Cardiac muscle cell (in vitro differentiated cells and primary cell): ENCODE measurements around the gene IFT88. TPM values are rescaled to one million over a fixed set of nuclear protein-coding genes. Genes with fewer than 3 reads are reported as not detected.

ENCODE experiments used
- DNase-seq, 2 donors: peaks; one replicate each; pipeline versions ENCODE4 v3.0.0 to v3.0.0-alpha.2; 2010 to 2017; ENCODE audit warnings: low read depth in 1 of 2, low spot score in 1 of 2
- H3K27ac ChIP-seq: fragments of 200-600 bp; sonication (generic); 2 replicates; pipeline ENCODE4 v1.5.1; 2016
- H3K27me3 ChIP-seq: fragments of 200-600 bp; sonication (generic); 2 replicates; pipeline ENCODE4 v1.6.0; 2016; ENCODE audit warnings: control low read depth
- H3K36me3 ChIP-seq: fragments of 200-600 bp; sonication (generic); 2 replicates; pipeline ENCODE4 v1.5.1; 2016; ENCODE audit warnings: control low read depth
- H3K4me1 ChIP-seq: fragments of 200-600 bp; sonication (generic); 2 replicates; pipeline ENCODE4 v1.8.1; 2017; ENCODE audit warnings: low read depth, mild to moderate bottlenecking, mixed run types
- H3K4me3 ChIP-seq: fragments of 200-600 bp; sonication (generic); 2 replicates; pipeline ENCODE4 v1.5.1; 2016; ENCODE audit warnings: mild to moderate bottlenecking
- H3K9me3 ChIP-seq: fragments of 200-600 bp; sonication (generic); 2 replicates; pipeline ENCODE4 v1.5.1; 2017; ENCODE audit warnings: low read depth, mild to moderate bottlenecking, control low read depth
- CTCF ChIP-seq: IDR thresholded peaks from 2 replicates; pipeline ENCODE4 v1.5.1; 2012; ENCODE audit warnings: low read depth, mild to moderate bottlenecking, low read length
- polyA plus RNA-seq: library from polyadenylated mRNA; unstranded; fragments of >200 nt; fragmentation: Nextera tagmentation; extraction: Ambion mirVana; gene quantifications from 2 replicates; pipeline ENCODE4 v1.2.1, GENCODE V29; 2016
- total RNA-seq: library from RNA; depleted of rRNA; stranded (reverse); fragments of >200 nt; gene quantifications from 2 replicates; pipeline ENCODE4 v1.2.3, GENCODE V29; 2016

Gene IFT88
- total RNA-seq (10.1 and 18.6 TPM in 2 replicates), polyA plus RNA-seq (15.7 and 18.2 TPM in 2 replicates)

- Histone ChIP-seq H3K4me1 (peaks cover 10% of the 10 kb centered on the region), H3K27me3 (no peaks in the 10 kb centered on the region), H3K36me3 (no peaks in the 10 kb centered on the region), H3K4me3 (peak within 1 kb of the TSS; percentile 71), H3K27ac (peak within 1 kb of the TSS; percentile 95), H3K9me3 (no peaks in the 10 kb centered on the region)
- DNase-seq: peak; percentile 94 to 95
- TF ChIP-seq CTCF: no peak
These were observed at the start of gene IFT88 for GRCh38 chr13:20566898-20567874. IFT88 (plus strand) TSS chr13:20567157; CDS start chr13:20574386, 7,229 bp downstream.

GRCh38 chr13:20518660-20519100, 48.3 kb upstream of the IFT88 start:
- H3K4me1 ChIP-seq: no peaks in the 10 kb centered on the region
- no peaks in the 10 kb centered on the region for H3K36me3 ChIP-seq
- no peak for TF ChIP-seq CTCF
- H3K4me3 ChIP-seq: no peak overlapping the region
- H3K9me3 ChIP-seq: no peaks in the 10 kb centered on the region
- H3K27me3 ChIP-seq: peaks cover under 1% of the 10 kb centered on the region
- DNase-seq: peak in 1 of 2 donors; percentile 19
- no peak overlapping the region for H3K27ac ChIP-seq

- Histone ChIP-seq H3K4me1 (no peaks in the 10 kb centered on the region), H3K4me3 (no peak overlapping the region), H3K27ac (no peak overlapping the region), H3K36me3 (no peaks in the 10 kb centered on the region), H3K27me3 (peaks cover 7% of the 10 kb centered on the region), H3K9me3 (no peaks in the 10 kb centered on the region)
- TF ChIP-seq CTCF: no peak
- DNase-seq: no peak
These were observed 47.1 kb upstream of the IFT88 start for GRCh38 chr13:20519875-20520274.

- no peak for TF ChIP-seq CTCF
- peaks cover 10% of the 10 kb centered on the region for H3K27me3 ChIP-seq
- H3K27ac ChIP-seq: no peak overlapping the region
- no peaks in the 10 kb centered on the region for H3K4me1 ChIP-seq
- no peak overlapping the region for H3K4me3 ChIP-seq
- H3K9me3 ChIP-seq: no peaks in the 10 kb centered on the region
- DNase-seq: no peak
- no peaks in the 10 kb centered on the region for H3K36me3 ChIP-seq
These were observed 45.4 kb upstream of the IFT88 start for GRCh38 chr13:20521364-20522115.

GRCh38 chr13:20525144-20525600, 41.8 kb upstream of the IFT88 start:
- no peaks in the 10 kb centered on the region for H3K9me3 ChIP-seq
- no peak for TF ChIP-seq CTCF
- H3K36me3 ChIP-seq: no peaks in the 10 kb centered on the region
- H3K27ac ChIP-seq: no peak overlapping the region
- H3K4me3 ChIP-seq: peak overlapping the region; percentile 89
- no peaks in the 10 kb centered on the region for H3K4me1 ChIP-seq
- peaks cover 32% of the 10 kb centered on the region for H3K27me3 ChIP-seq
- DNase-seq: peak; percentile 14 to 29
